GM12878 (cell line): ENCODE data around the gene CPSF3. TPM values are rescaled to one million over a fixed set of nuclear protein-coding genes. Genes with fewer than 3 reads are reported as not detected.

ENCODE experiments used
- ATAC-seq: fragments of 200-7000 bp; cut with Tn5 transposase; 3 replicates; pipeline ENCODE4 v1.9.1; 2020; ENCODE audit warnings: mild to moderate bottlenecking, moderate library complexity
- BruUV-seq: library from RNA; stranded (reverse); fragments of 400-500 nt; replicated peaks from 2 replicates; lab custom pipeline; 2021; lab: Mats Ljungman, UMichigan
- CTCF ChIA-PET: fragments of 300-600 bp; sonication (Branson Sonifier 250); formaldehyde crosslinking; extraction: SDS; loops from one replicate; lab custom pipeline; 2021; ENCODE audit warnings: inconsistent platforms; lab: Yijun Ruan, JAX
- POLR2A ChIA-PET: fragments of 350-600 bp; formaldehyde crosslinking; extraction: SDS; loops from one replicate; lab custom pipeline; 2021; ENCODE audit warnings: inconsistent platforms; lab: Charles Lee
- RAD21 ChIA-PET: fragments of 300-600 bp; sonication (Branson Sonifier 250); formaldehyde crosslinking; loops from one replicate; lab custom pipeline; 2023; ENCODE audit warnings: antibody characterized with exemption; ENCODE audit not compliant: unreplicated experiment; lab: Charles Lee
- SMC1A ChIA-PET: fragments of 300-600 bp; sonication (Branson Sonifier 250); formaldehyde crosslinking; loops from one replicate; lab custom pipeline; 2023; ENCODE audit not compliant: unreplicated experiment, uncharacterized antibody; lab: Charles Lee
- DNase-seq: peaks from one replicate; pipeline ENCODE4 v3.0.0-alpha.2; 2011; ENCODE audit warnings: low read depth, low spot score
- FAIRE-seq: peaks from 3 replicates; lab custom pipeline; 2011; peaks lifted over from hg19 to GRCh38; lab: Jason Lieb, UNC
- H2AFZ ChIP-seq: 2 replicates; pipeline ENCODE4 v1.6.0; 2011; ENCODE audit warnings: low read depth, low read length, control low read depth; ENCODE audit not compliant: control insufficient read depth
- H3K27ac ChIP-seq: 2 replicates; pipeline ENCODE4 v1.5.1; 2011; ENCODE audit warnings: control low read depth; ENCODE audit not compliant: control insufficient read depth, insufficient read depth
- H3K27me3 ChIP-seq, 2 experiments: replicated peaks in 1 of 2; 2 replicates each; pipeline versions ENCODE4 v1.6.0 to v1.6.1; 2011; ENCODE audit warnings: low read length in 1 of 2; ENCODE audit not compliant: control insufficient read depth in 2 of 2, insufficient read depth in 2 of 2
- H3K36me3 ChIP-seq, 2 experiments: 2 replicates each; pipeline ENCODE4 v1.5.1; 2011; ENCODE audit warnings: low read length in 1 of 2; ENCODE audit not compliant: control insufficient read depth in 2 of 2, insufficient read depth in 2 of 2
- H3K4me1 ChIP-seq: 2 replicates; pipeline ENCODE4 v1.6.1; 2011; ENCODE audit warnings: mild to moderate bottlenecking, low read length, moderate library complexity, mixed read lengths; ENCODE audit not compliant: control insufficient read depth, insufficient read depth
- H3K4me2 ChIP-seq: 2 replicates; pipeline ENCODE4 v1.6.0; 2011; ENCODE audit warnings: control low read depth; ENCODE audit not compliant: control insufficient read depth, insufficient read depth
- H3K4me3 ChIP-seq: fragments of 200-600 bp; sonication (generic); 2 replicates; pipeline ENCODE4 v1.5.1; 2016
- H3K79me2 ChIP-seq: 2 replicates; pipeline ENCODE4 v1.6.0; 2011; ENCODE audit warnings: low read length; ENCODE audit not compliant: control insufficient read depth, insufficient read depth
- H3K9ac ChIP-seq: 2 replicates; pipeline ENCODE4 v1.8.0; 2011; ENCODE audit warnings: low read length, control low read depth, mixed read lengths; ENCODE audit not compliant: control insufficient read depth, insufficient read depth
- H3K9me3 ChIP-seq: replicated peaks from 3 replicates; pipeline ENCODE4 v1.5.1; 2011; ENCODE audit warnings: mild to moderate bottlenecking, low read length; ENCODE audit not compliant: control insufficient read depth, insufficient read depth
- H4K20me1 ChIP-seq: 2 replicates; pipeline ENCODE4 v1.6.0; 2011; ENCODE audit not compliant: control insufficient read depth, insufficient read depth
- BCL3 ChIP-seq: IDR thresholded peaks from 2 replicates; pipeline ENCODE4 v1.6.1; 2011; ENCODE audit warnings: borderline replicate concordance, low read depth, mild to moderate bottlenecking, moderate library complexity, low read length; ENCODE audit not compliant: insufficient read depth, poor library complexity, severe bottlenecking
- BRCA1 ChIP-seq: IDR thresholded peaks from 2 replicates; pipeline ENCODE4 v1.6.1; 2011; ENCODE audit warnings: low read depth, low read length, improper control_type of control experiment
- CEBPB ChIP-seq, 2 experiments: fragments of 150-350 bp in 1 of 2; IDR thresholded peaks; 2 replicates each; pipeline ENCODE4 v1.6.1; 2012 to 2014; ENCODE audit warnings: low read depth in 2 of 2, low read length in 2 of 2, borderline replicate concordance in 1 of 2, inconsistent platforms in 1 of 2
- E2F8 ChIP-seq: fragments of 450-650 bp; IDR thresholded peaks from 2 replicates; pipeline ENCODE4 v1.6.1; 2018; ENCODE audit warnings: mild to moderate bottlenecking, low read depth, moderate library complexity; ENCODE audit not compliant: partially characterized antibody
- EZH2 ChIP-seq: IDR thresholded peaks from 2 replicates; pipeline ENCODE4 v1.6.1; 2012; ENCODE audit warnings: low read depth, mild to moderate bottlenecking, control low read depth, inconsistent platforms, low read length, borderline replicate concordance; ENCODE audit not compliant: control insufficient read depth
- GATAD2B ChIP-seq: fragments of 450-650 bp; conservative IDR thresholded peaks from 2 replicates; pipeline ENCODE4 v1.6.1; 2017; ENCODE audit warnings: low read depth, mild to moderate bottlenecking, moderate library complexity
- MEF2B ChIP-seq: fragments of 450-650 bp; IDR thresholded peaks from 2 replicates; pipeline ENCODE4 v1.6.1; 2018; ENCODE audit warnings: mild to moderate bottlenecking, moderate library complexity; ENCODE audit not compliant: partially characterized antibody, poor library complexity, severe bottlenecking
- NR2F1 ChIP-seq: fragments of 450-650 bp; conservative IDR thresholded peaks from 2 replicates; pipeline ENCODE4 v1.6.1; 2017; ENCODE audit warnings: mild to moderate bottlenecking
- PAX5 ChIP-seq: IDR thresholded peaks from 2 replicates; pipeline ENCODE4 v1.6.1; 2011; ENCODE audit warnings: low read depth, low read length, borderline replicate concordance
- SPI1 ChIP-seq: IDR thresholded peaks from 2 replicates; pipeline ENCODE4 v1.6.1; 2011; ENCODE audit warnings: low read depth, mild to moderate bottlenecking, low read length, moderate library complexity, borderline replicate concordance; ENCODE audit not compliant: insufficient read depth
- SRF ChIP-seq, 2 experiments: IDR thresholded peaks; 2 replicates each; pipeline ENCODE4 v1.6.1; 2011; ENCODE audit warnings: low read depth in 2 of 2, low read length in 2 of 2, mild to moderate bottlenecking in 1 of 2, moderate library complexity in 1 of 2
- STAT1 ChIP-seq: fragments of 450-650 bp; conservative IDR thresholded peaks from 2 replicates; pipeline ENCODE4 v1.6.1; 2014; ENCODE audit warnings: antibody characterized with exemption, mild to moderate bottlenecking
- TCF12 ChIP-seq: IDR thresholded peaks from 2 replicates; pipeline ENCODE4 v1.6.1; 2011; ENCODE audit warnings: low read depth, mild to moderate bottlenecking, low read length
- ZSCAN29 ChIP-seq: fragments of 450-650 bp; IDR thresholded peaks from 2 replicates; pipeline ENCODE4 v1.6.1; 2017; ENCODE audit warnings: mild to moderate bottlenecking, moderate library complexity
- ZZZ3 ChIP-seq: IDR thresholded peaks from 2 replicates; pipeline ENCODE4 v1.6.1; 2011; ENCODE audit warnings: low read depth; ENCODE audit not compliant: control insufficient read depth, insufficient read length
- WGBS: methylation state at CpG from one replicate; pipeline ENCODE4 v1.1.6; 2016; ENCODE audit warnings: low lambda C conversion rate; ENCODE audit not compliant: insufficient replicate concordance, insufficient coverage; ENCODE audit errors: missing lambda C conversion rate; 5-methylcytosine and 5-hydroxymethylcytosine counted together
- in situ Hi-C: fragments of 300-500 bp; cut with MboI; formaldehyde crosslinking; loops from 9 replicates; pipeline ENCODE4 v1.14.3; 2018; ENCODE audit warnings: mixed read lengths
- intact Hi-C: fragments of 100-400 bp; cut with micrococcal nuclease; formaldehyde crosslinking; loops from one replicate; pipeline ENCODE4 v1.14.2; 2022; ENCODE audit not compliant: unreplicated experiment
- polyA plus RNA-seq, 11 experiments: library from polyadenylated mRNA; depleted of rRNA in 4 of 11; unstranded in 6 of 11; stranded (reverse) in 5 of 11; fragments of >200 nt; fragmentation: Nextera tagmentation in 4 of 11; fragmentation: Illumina TruSeq in 1 of 11; extraction: Ambion mirVana in 4 of 11; extraction: Trizol in 1 of 11; gene quantifications; 1 replicate in 1 of 11; 2 replicates in 10 of 11; pipeline versions ENCODE4 v1.2.1 to v1.2.3, GENCODE V29; 2011 to 2016; ENCODE audit warnings: inconsistent platforms in 2 of 11, missing spikeins in 2 of 11, low read depth in 1 of 11
- total RNA-seq, 4 experiments: library from RNA; depleted of rRNA in 3 of 4; stranded (reverse); fragments of >200 nt in 3 of 4; fragmentation: Illumina TruSeq in 1 of 4; extraction: Trizol in 1 of 4; gene quantifications; 2 replicates each; pipeline versions ENCODE4 v1.2.1 to v1.2.3, GENCODE V29; 2013 to 2021
- TF ChIP-seq, protein P1 (sequence below): fragments of 450-650 bp; IDR thresholded peaks from 2 replicates; pipeline ENCODE4 v1.6.1; 2016; ENCODE audit warnings: mild to moderate bottlenecking

Gene CPSF3
- total and polyA plus RNA-seq, 10 of the 15 experiments (the other 5 are each of a cell fraction or from before 2014, with no cell fraction given) = 34.5 to 108 (median 76.1) TPM

GRCh38 chr2:9418746-9419145 lies 4.7 kb upstream of the CPSF3 start (continued):
- TF ChIP-seq STAT1 = no peak
- no peak for TF ChIP-seq SRF (IDR thresholded peaks at IDR 0.05; ENCODE audit: low read depth in 2 of 2, low read length in 2 of 2)
- no peak for TF ChIP-seq PAX5
- TF ChIP-seq E2F8 = no peak

- Histone ChIP-seq H2AFZ (no peak overlapping the region), H3K4me3 (no peak overlapping the region), H4K20me1 (no peaks in the 10 kb centered on the region), H3K9ac (peak overlapping the region; percentile 23; the same call in 1 of the 2 replicates), H3K36me3 (no peaks in the 10 kb centered on the region), H3K27ac (no peak overlapping the region; the same call in 1 of the 2 replicates), H3K27me3 (no peaks in the 10 kb centered on the region), H3K9me3 (no peaks in the 10 kb centered on the region), H3K4me1 (peaks cover 15% of the 10 kb centered on the region), H3K79me2 (peaks cover 48% of the 10 kb centered on the region), H3K4me2 (peak overlapping the region; percentile 65)
- no TSS peak for BruUV-seq
- ChIA-PET RAD21 (no interaction called here), SMC1A (interaction anchor here (0.6 kb wide), 1 partner anchor 15 kb away, joined by 3 read pairs; no protein-coding TSS in a partner anchor), POLR2A (interaction anchor here (0.6 kb wide), 1 partner anchor 33 kb away, joined by 3 read pairs; no protein-coding TSS in a partner anchor), CTCF (interaction anchor here (1.7 kb wide), 1 partner anchor 44 kb away, joined by 3 read pairs; no protein-coding TSS in a partner anchor)
- FAIRE-seq = no peak
- intact Hi-C loops = no loop called here
- 93% methylated on average over 3 of the region's 3 CpGs for WGBS
- no peak for ATAC-seq
- DNase-seq = no peak
- in situ Hi-C loops = no loop called here
- no peak for TF ChIP-seq BCL3
- no peak for TF ChIP-seq NR2F1
- no peak for TF ChIP-seq MEF2B
- TF ChIP-seq TCF12 = no peak
- no peak for TF ChIP-seq ZSCAN29
- no peak for TF ChIP-seq CEBPB (IDR thresholded peaks at IDR 0.05; ENCODE audit: borderline replicate concordance in 1 of 2, low read depth in 2 of 2, low read length in 2 of 2)
- TF ChIP-seq BRCA1 = no peak
- no peak for TF ChIP-seq ZZZ3
- TF ChIP-seq, protein P1, sequence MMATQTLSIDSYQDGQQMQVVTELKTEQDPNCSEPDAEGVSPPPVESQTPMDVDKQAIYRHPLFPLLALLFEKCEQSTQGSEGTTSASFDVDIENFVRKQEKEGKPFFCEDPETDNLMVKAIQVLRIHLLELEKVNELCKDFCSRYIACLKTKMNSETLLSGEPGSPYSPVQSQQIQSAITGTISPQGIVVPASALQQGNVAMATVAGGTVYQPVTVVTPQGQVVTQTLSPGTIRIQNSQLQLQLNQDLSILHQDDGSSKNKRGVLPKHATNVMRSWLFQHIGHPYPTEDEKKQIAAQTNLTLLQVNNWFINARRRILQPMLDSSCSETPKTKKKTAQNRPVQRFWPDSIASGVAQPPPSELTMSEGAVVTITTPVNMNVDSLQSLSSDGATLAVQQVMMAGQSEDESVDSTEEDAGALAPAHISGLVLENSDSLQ = no peak
- no peak for TF ChIP-seq EZH2
- no peak for TF ChIP-seq SPI1
- no peak for TF ChIP-seq GATAD2B
These were observed 3.9 kb upstream of the CPSF3 start for GRCh38 chr2:9419541-9419940.
